Activated naive CD8-positive, alpha-beta T cell treated with anti-CD3 and anti-CD28 coated beads, Interleukin-2, amount 50 U/mL, for 24 hours (primary cell): Measurements from ENCODE around the gene LIPA.
"Not testable (repeated sequence)": the region's sequence is repeated elsewhere in the genome, so short reads cannot be mapped to it uniquely, and the experiment has no call there.

Source experiments
- ATAC-seq: fragments of 150-1000 bp; cut with Tn5 transposase; one replicate; pipeline ENCODE4 v1.10.0; 2021
- DNase-seq: peaks from one replicate; pipeline ENCODE4 v3.0.0; 2021
- H3K27ac Mint-ChIP-seq: one replicate; pipeline ENCODE4 v1.8.0; 2021; ENCODE audit warnings: mild to moderate bottlenecking, mixed read lengths
- H3K27me3 Mint-ChIP-seq: one replicate; pipeline ENCODE4 v1.8.0; 2021; ENCODE audit warnings: mixed read lengths
- H3K36me3 Mint-ChIP-seq: one replicate; pipeline ENCODE4 v1.8.0; 2021; ENCODE audit warnings: low read depth, mixed read lengths
- H3K4me1 Mint-ChIP-seq: one replicate; pipeline ENCODE4 v1.8.0; 2021; ENCODE audit warnings: mixed read lengths
- H3K4me3 Mint-ChIP-seq: one replicate; pipeline ENCODE4 v1.8.0; 2021; ENCODE audit warnings: mild to moderate bottlenecking, moderate library complexity, mixed read lengths
- H3K9me3 Mint-ChIP-seq: one replicate; pipeline ENCODE4 v1.8.0; 2021; ENCODE audit warnings: mixed read lengths

The LIPA gene

DNA sequence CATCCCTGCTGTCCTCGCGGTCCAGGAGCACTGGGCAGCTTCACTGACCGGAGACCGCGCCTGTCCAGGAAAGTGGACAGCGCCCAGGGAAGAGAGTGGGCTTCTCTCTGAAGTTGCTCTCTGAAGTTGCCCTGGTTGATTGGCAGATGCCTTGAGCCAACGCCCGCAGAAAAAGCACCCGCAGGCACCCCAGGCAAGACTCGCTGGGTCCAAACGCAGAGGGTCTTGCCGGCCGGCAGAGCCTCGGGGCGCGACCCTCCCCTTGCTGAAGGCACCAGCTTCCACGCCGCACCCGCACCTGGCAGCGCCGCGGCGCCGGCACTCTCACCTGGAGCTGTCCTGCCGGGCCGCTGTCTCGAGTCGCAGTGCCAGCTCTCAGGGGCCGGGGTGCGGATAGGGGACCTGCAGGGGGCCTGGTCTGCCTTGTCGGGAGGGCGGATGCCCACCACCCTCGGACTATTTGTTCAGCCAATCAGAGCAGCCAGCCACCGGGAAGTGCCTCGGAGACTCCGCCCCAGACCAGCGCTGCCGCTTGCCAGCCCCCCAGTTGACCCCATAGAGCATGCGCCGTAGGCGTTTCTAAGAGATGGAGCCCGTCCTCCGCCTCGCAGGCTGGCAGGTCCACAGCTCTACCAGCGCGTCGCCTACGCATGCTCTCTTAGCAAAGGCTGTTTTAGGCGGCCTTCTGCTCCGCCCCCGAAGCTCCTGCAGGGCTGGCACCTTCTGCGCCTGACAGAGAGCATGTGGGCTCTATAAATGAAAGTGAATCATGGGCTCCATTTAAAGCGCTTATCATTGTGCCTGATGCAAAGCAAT, at the start of gene LIPA:
Gene LIPA, minus strand, starts transcription at position 367 of the 816 bp plus-strand sequence. CDS start 4,127 bp downstream, outside the sequence.
- Mint-ChIP-seq H3K9me3 (peaks cover 29% of the 10 kb centered on the region), H3K27ac (peak within 1 kb of the TSS; percentile 51), H3K4me1 (peaks cover 36% of the 10 kb centered on the region), H3K27me3 (peaks cover 3% of the 10 kb centered on the region), H3K36me3 (peaks cover 13% of the 10 kb centered on the region), H3K4me3 (peak within 1 kb of the TSS; percentile 83)
- peak; percentile 95 for DNase-seq
- ATAC-seq, result peak; percentile 97

DNA sequence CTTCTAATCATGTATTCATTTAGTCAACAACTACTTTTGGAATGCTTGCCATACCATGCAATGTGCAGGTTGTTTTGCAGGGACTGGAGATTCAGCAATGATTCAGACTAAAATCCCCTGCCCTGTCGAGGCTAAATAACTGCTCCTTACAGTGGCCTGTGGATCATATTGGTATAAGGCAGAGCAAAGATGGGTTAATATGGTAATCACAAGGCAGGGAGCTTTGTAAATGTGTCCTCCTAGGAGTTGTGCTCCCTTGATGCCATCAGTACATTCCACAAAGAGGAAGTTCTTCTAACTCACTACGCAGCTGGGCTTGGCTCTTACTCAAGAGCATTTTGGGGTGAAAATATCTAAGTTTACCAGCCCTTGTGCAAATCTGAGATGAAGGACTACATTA, 49.7 kb upstream of the LIPA start:
- DNase-seq (no peak), ATAC-seq (peak; percentile 29)
- peaks cover 10% of the 10 kb centered on the region for H3K9me3 Mint-ChIP-seq
- H3K27ac Mint-ChIP-seq, result peak overlapping the region; percentile 85
- H3K4me3 Mint-ChIP-seq, result peak overlapping the region; percentile 85
- peaks cover 12% of the 10 kb centered on the region for H3K36me3 Mint-ChIP-seq
- peaks cover 43% of the 10 kb centered on the region for H3K4me1 Mint-ChIP-seq
- no peaks in the 10 kb centered on the region for H3K27me3 Mint-ChIP-seq

DNA sequence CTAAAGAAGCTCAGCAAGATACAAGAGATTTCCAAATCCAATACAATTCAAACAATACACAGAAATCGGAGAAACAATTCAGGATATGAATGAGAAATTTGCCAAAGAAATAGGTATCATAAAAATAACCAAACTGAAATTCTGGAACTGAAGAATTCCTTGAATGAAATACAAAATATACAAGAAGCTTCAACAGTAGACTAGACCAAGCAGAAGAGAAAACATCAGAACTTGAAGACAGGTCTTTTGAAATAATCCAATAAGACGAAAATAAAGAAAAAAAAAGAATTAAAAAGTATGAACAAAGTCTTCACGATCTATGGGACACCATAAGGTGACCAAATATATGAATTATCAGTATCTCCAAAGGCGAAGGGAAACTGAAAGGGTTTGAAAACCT, 47.5 kb upstream of the LIPA start:
- ATAC-seq (no peak), DNase-seq (no peak)
- no peak overlapping the region for H3K4me3 Mint-ChIP-seq
- peaks cover 61% of the 10 kb centered on the region for H3K4me1 Mint-ChIP-seq
- H3K27ac Mint-ChIP-seq, result no peak overlapping the region
- H3K27me3 Mint-ChIP-seq, result no peaks in the 10 kb centered on the region
- peaks cover 10% of the 10 kb centered on the region for H3K9me3 Mint-ChIP-seq
- H3K36me3 Mint-ChIP-seq, result no peaks in the 10 kb centered on the region

DNA sequence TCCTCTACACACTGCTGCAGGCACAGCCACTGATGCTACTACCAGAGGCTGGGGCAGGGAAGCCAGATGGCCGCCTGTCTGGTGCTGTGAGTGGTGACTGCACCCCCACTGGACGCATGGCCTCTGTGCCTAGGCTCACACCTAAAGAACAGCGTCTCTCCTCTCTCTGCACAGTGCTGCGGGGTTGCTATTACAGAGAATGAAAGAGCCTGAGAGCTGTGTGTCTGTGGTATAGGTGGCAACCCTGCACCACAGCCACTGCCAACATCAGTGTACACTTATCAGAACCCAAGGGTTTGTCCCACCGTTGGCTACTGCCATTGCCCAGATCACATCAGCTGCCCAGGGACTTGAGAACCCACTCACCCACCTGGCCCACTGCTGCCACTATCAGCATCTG, 46.2 kb upstream of the LIPA start:
- Mint-ChIP-seq H3K4me1 (peaks cover 59% of the 10 kb centered on the region), H3K27me3 (no peaks in the 10 kb centered on the region), H3K9me3 (peaks cover 10% of the 10 kb centered on the region), H3K27ac (no peak overlapping the region), H3K4me3 (no peak overlapping the region), H3K36me3 (no peaks in the 10 kb centered on the region)
- DNase-seq (no peak), ATAC-seq (no peak)

DNA sequence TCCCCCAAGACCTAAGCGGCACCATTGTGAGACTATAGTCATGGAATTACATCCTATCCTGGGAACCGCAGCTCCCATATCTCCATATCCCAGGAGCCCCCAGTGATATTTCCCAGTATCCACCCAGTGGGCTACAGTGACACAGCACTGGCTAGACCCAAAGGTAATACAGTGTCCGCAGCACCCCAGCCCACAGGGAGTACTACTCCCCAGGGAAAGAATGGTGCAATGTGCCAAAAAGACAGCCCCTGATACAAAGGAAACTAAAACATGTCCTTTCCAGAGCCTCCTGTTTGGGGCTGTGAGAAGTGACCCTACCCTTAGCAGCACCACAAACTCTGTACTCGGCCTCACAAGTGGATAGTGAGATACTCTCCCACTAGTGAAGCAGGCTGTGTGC, 45.8 kb upstream of the LIPA start:
- no peaks in the 10 kb centered on the region for H3K36me3 Mint-ChIP-seq
- H3K27me3 Mint-ChIP-seq, result no peaks in the 10 kb centered on the region
- no peak for ATAC-seq
- H3K4me3 Mint-ChIP-seq, result no peak overlapping the region
- peaks cover 54% of the 10 kb centered on the region for H3K4me1 Mint-ChIP-seq
- no peak overlapping the region for H3K27ac Mint-ChIP-seq
- peaks cover 10% of the 10 kb centered on the region for H3K9me3 Mint-ChIP-seq
- no peak for DNase-seq

DNA sequence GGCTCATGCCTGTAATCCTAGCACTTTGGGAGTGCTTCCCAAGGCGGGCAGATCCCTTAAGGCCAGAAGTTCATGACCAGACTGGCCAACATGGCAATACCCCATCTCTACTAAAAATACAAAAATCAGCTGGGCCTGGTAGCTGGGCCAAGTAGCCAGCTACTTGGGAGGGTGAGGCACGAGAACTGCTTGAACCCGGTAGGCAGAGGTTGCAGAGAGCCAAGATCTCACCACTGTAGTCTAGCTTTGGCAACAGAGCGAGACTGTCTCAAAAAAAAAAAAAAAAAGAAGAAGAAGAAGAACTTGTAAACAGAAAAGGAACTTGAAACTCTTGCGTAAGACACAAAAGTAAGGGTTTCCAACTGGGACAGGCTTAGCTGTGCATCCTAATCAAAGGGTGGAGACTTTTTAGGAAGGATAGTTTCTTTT, 44.7 kb upstream of the LIPA start:
- Mint-ChIP-seq H3K9me3 (peaks cover 10% of the 10 kb centered on the region), H3K27ac (no peak overlapping the region), H3K4me1 (peaks cover 45% of the 10 kb centered on the region), H3K36me3 (no peaks in the 10 kb centered on the region), H3K4me3 (no peak overlapping the region), H3K27me3 (no peaks in the 10 kb centered on the region)
- DNase-seq (no peak), ATAC-seq (no peak)

DNA sequence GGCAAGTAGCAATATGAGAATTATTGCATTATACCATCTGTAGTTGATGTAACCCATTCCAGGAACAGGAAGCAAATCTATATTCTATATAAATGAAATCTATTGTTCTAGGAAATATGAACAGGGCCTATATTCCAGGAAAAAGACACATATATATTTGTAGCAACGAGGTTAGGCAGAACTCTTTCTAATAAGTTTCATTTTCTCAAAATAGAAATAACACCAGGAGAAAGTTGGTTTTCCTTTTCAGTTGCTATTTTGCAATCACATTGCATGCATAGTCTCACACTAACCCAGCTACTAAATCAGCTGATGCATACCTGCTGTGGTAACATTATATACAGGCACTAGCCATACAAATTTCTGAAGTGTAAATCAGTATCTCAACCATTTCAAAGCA, 44.0 kb upstream of the LIPA start:
- DNase-seq (no peak), ATAC-seq (peak; percentile 66)
- Mint-ChIP-seq H3K36me3 (no peaks in the 10 kb centered on the region), H3K27ac (peak overlapping the region; percentile 12), H3K9me3 (peaks cover 10% of the 10 kb centered on the region), H3K4me3 (no peak overlapping the region), H3K27me3 (no peaks in the 10 kb centered on the region), H3K4me1 (peaks cover 40% of the 10 kb centered on the region)

DNA sequence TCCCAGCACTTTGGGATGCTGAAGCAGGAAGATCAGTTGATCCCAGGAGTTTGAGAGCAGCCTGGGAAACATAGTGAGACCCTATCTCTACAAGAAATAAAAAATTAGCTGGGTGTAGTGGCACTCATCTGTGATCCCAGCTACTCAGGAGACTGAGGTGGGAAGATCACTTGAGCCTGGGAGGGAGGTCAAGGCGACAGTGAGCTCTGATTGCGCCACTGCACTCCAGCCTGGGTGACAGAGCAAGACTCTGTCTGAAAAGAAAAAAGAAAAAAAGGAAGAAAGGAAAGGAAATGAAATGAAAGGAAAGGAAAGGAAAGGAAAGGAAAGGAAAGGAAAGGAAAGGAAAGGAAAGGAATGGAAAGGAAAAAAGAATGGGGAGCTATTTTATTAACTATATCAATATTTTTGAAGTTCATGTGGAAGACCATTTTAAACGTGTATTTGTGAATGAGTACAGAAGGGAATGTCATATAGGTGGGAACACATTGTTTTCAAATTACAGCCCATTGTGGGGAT, 43.2 kb upstream of the LIPA start:
- H3K4me3 Mint-ChIP-seq, result no peak overlapping the region

DNA sequence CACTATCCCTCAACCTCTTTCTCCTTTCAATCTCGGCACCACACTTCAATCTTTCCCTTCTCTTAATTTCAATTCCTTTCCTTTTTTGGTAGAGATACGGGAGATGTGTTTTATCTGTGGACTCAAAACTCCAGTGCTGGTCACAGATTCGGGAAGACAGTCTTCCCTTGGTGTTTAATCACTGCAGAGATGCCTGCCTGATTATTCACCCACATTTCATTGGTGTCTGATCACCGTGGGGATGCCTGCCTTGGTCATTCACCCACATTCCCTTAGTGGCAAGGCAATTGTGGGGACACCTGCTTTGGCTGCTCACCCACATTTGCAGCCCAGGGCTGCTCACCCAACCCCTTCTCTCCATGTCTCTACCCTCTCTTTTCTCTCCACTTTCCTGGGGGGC, 33.7 kb upstream of the LIPA start:
- H3K36me3 Mint-ChIP-seq, H3K27me3 Mint-ChIP-seq, H3K4me1 Mint-ChIP-seq, ATAC-seq, DNase-seq, H3K9me3 Mint-ChIP-seq, H3K4me3 Mint-ChIP-seq, H3K27ac Mint-ChIP-seq: not testable (repeated sequence)

More for the DNA sequence above, 43.2 kb upstream of the LIPA start:
- DNase-seq (no peak), ATAC-seq (no peak)
- H3K27me3 Mint-ChIP-seq, result no peaks in the 10 kb centered on the region
- peaks cover 10% of the 10 kb centered on the region for H3K9me3 Mint-ChIP-seq
- H3K4me1 Mint-ChIP-seq, result peaks cover 37% of the 10 kb centered on the region
- H3K36me3 Mint-ChIP-seq, result no peaks in the 10 kb centered on the region
- H3K27ac Mint-ChIP-seq, result no peak overlapping the region

DNA sequence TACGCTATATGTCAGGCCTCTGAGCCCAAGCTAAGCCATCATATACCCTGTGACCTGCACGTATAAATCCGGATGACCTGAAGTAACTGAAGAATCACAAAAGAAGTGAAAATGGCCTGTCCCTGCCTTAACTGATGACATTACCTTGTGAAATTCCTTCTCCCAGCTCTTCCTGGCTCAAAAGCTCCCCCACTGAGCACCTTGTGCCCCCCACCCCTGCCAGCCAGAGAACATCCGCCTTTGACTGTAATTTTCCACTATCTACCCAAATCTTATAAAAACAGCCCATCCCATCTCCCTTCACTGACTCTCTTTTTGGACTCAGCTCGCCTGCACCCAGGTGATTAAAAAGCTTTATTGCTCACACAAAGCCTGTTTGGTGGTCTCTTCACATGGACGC, 33.1 kb upstream of the LIPA start:
- not testable (repeated sequence) for ATAC-seq, H3K4me1 Mint-ChIP-seq, H3K4me3 Mint-ChIP-seq, H3K36me3 Mint-ChIP-seq, DNase-seq, H3K27ac Mint-ChIP-seq, H3K9me3 Mint-ChIP-seq, H3K27me3 Mint-ChIP-seq

DNA sequence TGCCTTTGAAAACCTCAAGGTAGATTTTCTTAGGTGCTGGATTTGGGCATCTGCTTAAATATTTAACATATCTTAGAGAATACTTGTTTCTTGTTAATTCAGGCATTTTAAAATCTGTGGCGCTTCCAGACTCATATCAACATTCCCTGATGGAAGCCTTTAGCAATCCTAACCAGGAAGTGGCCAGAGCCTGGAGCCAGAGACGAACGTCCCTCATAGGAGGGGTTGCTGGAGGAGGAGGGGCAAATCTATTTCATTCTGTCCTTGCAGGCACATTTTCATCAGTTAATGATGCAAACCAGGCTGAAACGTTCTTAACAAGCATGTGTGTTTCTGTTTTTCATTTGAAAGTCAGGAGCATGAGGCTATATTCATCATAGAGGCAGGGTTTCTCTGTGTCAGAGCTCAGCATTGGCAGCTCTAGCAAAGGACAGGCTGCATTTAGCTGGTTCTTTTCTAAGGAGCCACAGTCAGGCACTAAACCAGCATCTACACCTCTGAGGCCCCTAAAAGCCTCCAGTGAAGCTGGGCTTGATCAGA, 32.4 kb upstream of the LIPA start:
- Mint-ChIP-seq H3K4me3 (no peak overlapping the region), H3K9me3 (no peaks in the 10 kb centered on the region), H3K27ac (no peak overlapping the region), H3K4me1 (no peaks in the 10 kb centered on the region), H3K36me3 (no peaks in the 10 kb centered on the region), H3K27me3 (no peaks in the 10 kb centered on the region)
- DNase-seq (no peak), ATAC-seq (no peak)

DNA sequence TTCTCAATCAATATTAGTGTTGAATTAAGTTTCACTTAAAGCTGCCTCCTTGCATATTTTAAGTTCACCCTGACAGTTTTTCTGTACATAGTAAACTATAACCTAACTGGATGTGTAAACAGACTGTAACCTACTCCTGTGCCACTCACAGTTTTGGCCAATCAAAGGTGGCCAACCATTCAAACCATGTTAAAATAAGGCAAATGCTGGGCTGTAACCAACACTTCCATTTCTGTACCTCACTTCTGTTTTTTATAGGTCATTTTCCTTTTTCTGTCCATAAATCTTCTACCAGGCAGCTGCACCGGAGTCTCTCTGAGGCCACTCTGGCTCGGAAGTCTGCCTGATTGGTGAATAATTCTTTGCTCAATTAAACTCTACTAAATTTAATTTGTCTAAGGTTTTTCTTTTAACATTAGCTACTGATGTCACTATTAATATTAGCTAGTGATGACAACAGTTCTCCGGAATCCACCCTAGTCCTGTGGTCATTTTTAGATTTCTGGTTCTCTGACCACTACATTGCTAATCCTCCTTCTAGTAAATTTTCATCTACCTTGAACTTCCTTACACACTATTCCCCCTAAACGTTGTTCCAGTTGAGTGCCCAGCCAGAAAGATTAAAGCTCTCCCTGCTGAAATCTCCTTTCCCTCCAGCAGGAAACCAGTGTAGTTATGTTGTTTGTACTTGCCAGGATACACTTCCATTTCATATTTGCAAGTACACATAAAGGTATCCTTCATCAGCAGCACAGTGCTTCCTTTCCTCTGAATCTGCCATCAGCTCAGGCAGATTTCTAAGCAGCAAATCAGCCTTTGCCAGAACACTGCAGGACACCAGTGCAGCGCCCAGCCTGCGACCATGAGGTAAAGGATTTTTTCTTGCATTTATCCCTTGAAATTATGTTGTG, 31.7 kb upstream of the LIPA start:
- DNase-seq (no peak), ATAC-seq (no peak)
- H3K9me3 Mint-ChIP-seq, result no peaks in the 10 kb centered on the region
- H3K27ac Mint-ChIP-seq, result no peak overlapping the region
- no peaks in the 10 kb centered on the region for H3K36me3 Mint-ChIP-seq
- H3K27me3 Mint-ChIP-seq, result no peaks in the 10 kb centered on the region
- H3K4me1 Mint-ChIP-seq, result no peaks in the 10 kb centered on the region
- no peak overlapping the region for H3K4me3 Mint-ChIP-seq

DNA sequence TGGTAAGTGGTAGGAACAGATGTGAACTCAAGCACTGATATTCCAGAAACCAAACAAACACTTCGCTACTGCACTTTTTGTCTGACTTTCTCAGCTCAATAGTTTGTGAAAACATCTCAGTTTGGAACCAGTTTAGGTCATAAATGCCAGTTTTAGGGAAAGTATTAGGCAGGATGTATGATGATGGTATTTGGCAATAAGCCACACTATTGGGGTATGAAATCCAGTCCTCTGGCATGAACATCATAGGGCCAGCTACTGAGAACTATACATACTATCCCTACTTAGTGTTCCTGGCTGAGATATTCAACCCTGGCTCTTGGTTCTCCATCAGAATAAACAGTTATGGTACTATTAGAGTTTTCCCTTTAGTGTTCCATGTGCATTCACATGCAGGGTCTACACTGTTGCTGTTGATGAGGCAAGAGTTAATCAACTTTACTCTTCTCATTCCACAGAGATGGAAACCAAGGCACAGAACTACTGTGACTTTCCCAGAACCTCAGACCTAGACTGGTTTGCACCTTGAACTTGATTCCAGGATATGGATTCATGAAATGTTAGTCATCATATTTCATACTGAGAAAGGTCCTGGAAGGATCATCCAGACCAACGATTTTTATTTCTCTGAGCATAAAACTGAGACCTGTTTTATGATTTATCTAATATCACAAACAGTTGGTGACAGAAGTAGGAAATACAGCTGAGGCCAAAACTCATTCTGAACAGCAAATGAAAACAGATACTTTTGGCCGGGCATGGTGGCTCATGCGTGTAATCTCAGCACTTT, 30.2 kb upstream of the LIPA start:
- Mint-ChIP-seq H3K36me3 (no peaks in the 10 kb centered on the region), H3K9me3 (no peaks in the 10 kb centered on the region), H3K4me1 (no peaks in the 10 kb centered on the region), H3K27ac (no peak overlapping the region), H3K4me3 (no peak overlapping the region), H3K27me3 (no peaks in the 10 kb centered on the region)
- no peak for DNase-seq
- no peak for ATAC-seq

DNA sequence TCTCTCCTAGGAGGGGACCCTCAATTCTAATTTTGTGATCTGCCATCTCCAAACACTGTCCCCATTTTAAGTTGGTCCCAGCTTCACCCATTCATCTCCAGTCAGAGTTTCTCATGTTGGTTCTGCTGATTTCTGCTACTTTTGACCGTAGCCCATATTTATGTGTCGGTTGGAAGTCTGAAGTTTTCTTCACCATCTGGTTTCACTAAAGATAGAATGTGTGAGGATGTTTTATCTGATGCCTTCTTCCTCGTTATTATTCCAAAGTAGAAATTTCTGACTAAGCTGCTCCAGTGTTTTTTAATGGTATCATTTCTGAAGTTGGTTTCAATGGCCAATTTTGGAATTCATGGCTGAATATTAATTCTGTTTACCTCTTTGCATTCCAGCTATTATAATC, 28.9 kb upstream of the LIPA start:
- DNase-seq (no peak), ATAC-seq (no peak)
- Mint-ChIP-seq H3K27me3 (no peaks in the 10 kb centered on the region), H3K4me3 (no peak overlapping the region), H3K9me3 (no peaks in the 10 kb centered on the region), H3K4me1 (no peaks in the 10 kb centered on the region), H3K36me3 (no peaks in the 10 kb centered on the region), H3K27ac (no peak overlapping the region)
